ENCODE data around the gene RAVER1.
A peak's percentile ranks its signal among the peaks of the same experiment; 100 is the strongest.

Gene RAVER1

DNA sequence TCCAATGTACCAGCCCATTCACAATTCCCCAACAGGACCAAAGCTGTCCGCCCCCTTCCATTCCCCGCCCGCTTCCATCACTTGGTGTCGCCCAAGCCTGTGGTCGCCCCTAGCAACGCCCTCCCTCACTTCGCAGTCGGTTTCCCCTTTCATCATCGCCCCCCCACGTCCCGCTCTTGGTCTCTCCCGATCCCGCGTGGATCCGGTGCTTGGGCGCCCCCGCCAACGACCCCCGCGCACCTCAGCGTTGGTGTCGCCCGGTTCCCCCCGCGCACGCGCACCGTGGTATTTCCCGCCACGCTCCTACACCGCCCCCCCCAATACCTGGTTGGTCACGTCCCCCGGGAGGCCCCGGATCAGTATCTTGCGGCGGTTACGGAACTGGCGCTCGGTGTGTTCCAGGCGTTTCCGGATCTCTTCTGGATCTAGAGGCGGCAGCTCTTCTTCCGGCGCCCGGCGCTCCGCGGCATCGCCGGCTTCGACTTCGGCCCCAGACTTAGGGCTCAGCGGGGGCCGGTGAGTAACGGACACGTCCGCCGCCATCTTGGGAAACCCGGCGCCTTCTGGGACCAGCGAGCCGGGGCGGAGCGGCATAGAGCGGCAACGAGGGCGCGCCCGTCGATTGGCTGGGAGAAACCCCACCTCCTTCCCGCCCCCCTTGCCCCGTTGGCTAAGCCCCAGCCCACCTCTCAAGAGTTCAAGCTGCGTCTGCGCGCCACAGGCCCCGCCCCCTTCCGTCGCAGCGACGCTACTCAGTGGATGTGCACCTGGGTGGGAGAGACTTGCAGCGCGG is at the start of gene RAVER1 (continued):
- TF ChIP-seq, protein P1, sequence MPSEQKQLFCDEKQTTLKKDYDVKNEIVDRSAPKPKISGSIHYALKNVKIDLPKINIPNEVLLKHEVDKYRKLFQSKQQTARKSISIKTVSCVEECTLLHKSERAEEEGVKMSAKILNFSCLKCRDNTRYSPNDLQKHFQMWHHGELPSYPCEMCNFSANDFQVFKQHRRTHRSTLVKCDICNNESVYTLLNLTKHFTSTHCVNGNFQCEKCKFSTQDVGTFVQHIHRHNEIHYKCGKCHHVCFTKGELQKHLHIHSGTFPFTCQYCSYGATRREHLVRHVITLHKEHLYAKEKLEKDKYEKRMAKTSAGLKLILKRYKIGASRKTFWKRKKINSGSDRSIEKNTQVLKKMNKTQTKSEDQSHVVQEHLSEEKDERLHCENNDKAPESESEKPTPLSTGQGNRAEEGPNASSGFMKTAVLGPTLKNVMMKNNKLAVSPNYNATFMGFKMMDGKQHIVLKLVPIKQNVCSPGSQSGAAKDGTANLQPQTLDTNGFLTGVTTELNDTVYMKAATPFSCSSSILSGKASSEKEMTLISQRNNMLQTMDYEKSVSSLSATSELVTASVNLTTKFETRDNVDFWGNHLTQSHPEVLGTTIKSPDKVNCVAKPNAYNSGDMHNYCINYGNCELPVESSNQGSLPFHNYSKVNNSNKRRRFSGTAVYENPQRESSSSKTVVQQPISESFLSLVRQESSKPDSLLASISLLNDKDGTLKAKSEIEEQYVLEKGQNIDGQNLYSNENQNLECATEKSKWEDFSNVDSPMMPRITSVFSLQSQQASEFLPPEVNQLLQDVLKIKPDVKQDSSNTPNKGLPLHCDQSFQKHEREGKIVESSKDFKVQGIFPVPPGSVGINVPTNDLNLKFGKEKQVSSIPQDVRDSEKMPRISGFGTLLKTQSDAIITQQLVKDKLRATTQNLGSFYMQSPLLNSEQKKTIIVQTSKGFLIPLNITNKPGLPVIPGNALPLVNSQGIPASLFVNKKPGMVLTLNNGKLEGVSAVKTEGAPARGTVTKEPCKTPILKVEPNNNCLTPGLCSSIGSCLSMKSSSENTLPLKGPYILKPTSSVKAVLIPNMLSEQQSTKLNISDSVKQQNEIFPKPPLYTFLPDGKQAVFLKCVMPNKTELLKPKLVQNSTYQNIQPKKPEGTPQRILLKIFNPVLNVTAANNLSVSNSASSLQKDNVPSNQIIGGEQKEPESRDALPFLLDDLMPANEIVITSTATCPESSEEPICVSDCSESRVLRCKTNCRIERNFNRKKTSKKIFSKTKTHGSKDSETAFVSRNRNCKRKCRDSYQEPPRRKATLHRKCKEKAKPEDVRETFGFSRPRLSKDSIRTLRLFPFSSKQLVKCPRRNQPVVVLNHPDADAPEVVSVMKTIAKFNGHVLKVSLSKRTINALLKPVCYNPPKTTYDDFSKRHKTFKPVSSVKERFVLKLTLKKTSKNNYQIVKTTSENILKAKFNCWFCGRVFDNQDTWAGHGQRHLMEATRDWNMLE (tag by site-specific recombination; conservative IDR thresholded peaks at IDR 0.05; ENCODE audit: low read depth), result no peak
- TF ChIP-seq ZNF549 (tag by site-specific recombination; IDR thresholded peaks at IDR 0.05), result no peak
- peak; percentile 89 for TF ChIP-seq ZNF76 (tag by site-specific recombination; IDR thresholded peaks at IDR 0.05; ENCODE audit: borderline replicate concordance, low read depth)
- no peak for TF ChIP-seq ZNF48 (tag by site-specific recombination; IDR thresholded peaks at IDR 0.05)
- TF ChIP-seq, protein P2, sequence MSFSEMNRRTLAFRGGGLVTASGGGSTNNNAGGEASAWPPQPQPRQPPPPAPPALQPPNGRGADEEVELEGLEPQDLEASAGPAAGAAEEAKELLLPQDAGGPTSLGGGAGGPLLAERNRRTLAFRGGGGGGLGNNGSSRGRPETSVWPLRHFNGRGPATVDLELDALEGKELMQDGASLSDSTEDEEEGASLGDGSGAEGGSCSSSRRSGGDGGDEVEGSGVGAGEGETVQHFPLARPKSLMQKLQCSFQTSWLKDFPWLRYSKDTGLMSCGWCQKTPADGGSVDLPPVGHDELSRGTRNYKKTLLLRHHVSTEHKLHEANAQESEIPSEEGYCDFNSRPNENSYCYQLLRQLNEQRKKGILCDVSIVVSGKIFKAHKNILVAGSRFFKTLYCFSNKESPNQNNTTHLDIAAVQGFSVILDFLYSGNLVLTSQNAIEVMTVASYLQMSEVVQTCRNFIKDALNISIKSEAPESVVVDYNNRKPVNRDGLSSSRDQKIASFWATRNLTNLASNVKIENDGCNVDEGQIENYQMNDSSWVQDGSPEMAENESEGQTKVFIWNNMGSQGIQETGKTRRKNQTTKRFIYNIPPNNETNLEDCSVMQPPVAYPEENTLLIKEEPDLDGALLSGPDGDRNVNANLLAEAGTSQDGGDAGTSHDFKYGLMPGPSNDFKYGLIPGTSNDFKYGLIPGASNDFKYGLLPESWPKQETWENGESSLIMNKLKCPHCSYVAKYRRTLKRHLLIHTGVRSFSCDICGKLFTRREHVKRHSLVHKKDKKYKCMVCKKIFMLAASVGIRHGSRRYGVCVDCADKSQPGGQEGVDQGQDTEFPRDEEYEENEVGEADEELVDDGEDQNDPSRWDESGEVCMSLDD (tag by site-specific recombination; IDR thresholded peaks at IDR 0.05), result peak; percentile 96
- TF ChIP-seq MEIS1 (CRISPR knock-in tag; IDR thresholded peaks at IDR 0.05; ENCODE audit: borderline replicate concordance), result no peak
- TF ChIP-seq, protein P3, sequence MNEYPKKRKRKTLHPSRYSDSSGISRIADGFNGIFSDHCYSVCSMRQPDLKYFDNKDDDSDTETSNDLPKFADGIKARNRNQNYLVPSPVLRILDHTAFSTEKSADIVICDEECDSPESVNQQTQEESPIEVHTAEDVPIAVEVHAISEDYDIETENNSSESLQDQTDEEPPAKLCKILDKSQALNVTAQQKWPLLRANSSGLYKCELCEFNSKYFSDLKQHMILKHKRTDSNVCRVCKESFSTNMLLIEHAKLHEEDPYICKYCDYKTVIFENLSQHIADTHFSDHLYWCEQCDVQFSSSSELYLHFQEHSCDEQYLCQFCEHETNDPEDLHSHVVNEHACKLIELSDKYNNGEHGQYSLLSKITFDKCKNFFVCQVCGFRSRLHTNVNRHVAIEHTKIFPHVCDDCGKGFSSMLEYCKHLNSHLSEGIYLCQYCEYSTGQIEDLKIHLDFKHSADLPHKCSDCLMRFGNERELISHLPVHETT (tag by site-specific recombination; IDR thresholded peaks at IDR 0.05), result peak; percentile 95
- TF ChIP-seq, protein P4, sequence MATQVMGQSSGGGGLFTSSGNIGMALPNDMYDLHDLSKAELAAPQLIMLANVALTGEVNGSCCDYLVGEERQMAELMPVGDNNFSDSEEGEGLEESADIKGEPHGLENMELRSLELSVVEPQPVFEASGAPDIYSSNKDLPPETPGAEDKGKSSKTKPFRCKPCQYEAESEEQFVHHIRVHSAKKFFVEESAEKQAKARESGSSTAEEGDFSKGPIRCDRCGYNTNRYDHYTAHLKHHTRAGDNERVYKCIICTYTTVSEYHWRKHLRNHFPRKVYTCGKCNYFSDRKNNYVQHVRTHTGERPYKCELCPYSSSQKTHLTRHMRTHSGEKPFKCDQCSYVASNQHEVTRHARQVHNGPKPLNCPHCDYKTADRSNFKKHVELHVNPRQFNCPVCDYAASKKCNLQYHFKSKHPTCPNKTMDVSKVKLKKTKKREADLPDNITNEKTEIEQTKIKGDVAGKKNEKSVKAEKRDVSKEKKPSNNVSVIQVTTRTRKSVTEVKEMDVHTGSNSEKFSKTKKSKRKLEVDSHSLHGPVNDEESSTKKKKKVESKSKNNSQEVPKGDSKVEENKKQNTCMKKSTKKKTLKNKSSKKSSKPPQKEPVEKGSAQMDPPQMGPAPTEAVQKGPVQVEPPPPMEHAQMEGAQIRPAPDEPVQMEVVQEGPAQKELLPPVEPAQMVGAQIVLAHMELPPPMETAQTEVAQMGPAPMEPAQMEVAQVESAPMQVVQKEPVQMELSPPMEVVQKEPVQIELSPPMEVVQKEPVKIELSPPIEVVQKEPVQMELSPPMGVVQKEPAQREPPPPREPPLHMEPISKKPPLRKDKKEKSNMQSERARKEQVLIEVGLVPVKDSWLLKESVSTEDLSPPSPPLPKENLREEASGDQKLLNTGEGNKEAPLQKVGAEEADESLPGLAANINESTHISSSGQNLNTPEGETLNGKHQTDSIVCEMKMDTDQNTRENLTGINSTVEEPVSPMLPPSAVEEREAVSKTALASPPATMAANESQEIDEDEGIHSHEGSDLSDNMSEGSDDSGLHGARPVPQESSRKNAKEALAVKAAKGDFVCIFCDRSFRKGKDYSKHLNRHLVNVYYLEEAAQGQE (tag by site-specific recombination; IDR thresholded peaks at IDR 0.05), result peak; percentile 85; the same call in 1 of the 2 replicates
- no peak for TF ChIP-seq ZNF548 (tag by site-specific recombination; IDR thresholded peaks at IDR 0.05)
- TF ChIP-seq BCL11B (tag by site-specific recombination; IDR thresholded peaks at IDR 0.05; ENCODE audit: low read depth), result 0 out of 2 replicates have a peak, but pooled peaks have one; percentile 27
- TF ChIP-seq ZNF37A (tag by site-specific recombination; IDR thresholded peaks at IDR 0.05), result no peak
- TF ChIP-seq, protein P5, sequence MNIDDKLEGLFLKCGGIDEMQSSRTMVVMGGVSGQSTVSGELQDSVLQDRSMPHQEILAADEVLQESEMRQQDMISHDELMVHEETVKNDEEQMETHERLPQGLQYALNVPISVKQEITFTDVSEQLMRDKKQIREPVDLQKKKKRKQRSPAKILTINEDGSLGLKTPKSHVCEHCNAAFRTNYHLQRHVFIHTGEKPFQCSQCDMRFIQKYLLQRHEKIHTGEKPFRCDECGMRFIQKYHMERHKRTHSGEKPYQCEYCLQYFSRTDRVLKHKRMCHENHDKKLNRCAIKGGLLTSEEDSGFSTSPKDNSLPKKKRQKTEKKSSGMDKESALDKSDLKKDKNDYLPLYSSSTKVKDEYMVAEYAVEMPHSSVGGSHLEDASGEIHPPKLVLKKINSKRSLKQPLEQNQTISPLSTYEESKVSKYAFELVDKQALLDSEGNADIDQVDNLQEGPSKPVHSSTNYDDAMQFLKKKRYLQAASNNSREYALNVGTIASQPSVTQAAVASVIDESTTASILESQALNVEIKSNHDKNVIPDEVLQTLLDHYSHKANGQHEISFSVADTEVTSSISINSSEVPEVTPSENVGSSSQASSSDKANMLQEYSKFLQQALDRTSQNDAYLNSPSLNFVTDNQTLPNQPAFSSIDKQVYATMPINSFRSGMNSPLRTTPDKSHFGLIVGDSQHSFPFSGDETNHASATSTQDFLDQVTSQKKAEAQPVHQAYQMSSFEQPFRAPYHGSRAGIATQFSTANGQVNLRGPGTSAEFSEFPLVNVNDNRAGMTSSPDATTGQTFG (tag by site-specific recombination; IDR thresholded peaks at IDR 0.05; ENCODE audit: borderline replicate concordance), result no peak
- TF ChIP-seq, protein P6, sequence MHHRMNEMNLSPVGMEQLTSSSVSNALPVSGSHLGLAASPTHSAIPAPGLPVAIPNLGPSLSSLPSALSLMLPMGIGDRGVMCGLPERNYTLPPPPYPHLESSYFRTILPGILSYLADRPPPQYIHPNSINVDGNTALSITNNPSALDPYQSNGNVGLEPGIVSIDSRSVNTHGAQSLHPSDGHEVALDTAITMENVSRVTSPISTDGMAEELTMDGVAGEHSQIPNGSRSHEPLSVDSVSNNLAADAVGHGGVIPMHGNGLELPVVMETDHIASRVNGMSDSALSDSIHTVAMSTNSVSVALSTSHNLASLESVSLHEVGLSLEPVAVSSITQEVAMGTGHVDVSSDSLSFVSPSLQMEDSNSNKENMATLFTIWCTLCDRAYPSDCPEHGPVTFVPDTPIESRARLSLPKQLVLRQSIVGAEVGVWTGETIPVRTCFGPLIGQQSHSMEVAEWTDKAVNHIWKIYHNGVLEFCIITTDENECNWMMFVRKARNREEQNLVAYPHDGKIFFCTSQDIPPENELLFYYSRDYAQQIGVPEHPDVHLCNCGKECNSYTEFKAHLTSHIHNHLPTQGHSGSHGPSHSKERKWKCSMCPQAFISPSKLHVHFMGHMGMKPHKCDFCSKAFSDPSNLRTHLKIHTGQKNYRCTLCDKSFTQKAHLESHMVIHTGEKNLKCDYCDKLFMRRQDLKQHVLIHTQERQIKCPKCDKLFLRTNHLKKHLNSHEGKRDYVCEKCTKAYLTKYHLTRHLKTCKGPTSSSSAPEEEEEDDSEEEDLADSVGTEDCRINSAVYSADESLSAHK (tag by site-specific recombination; IDR thresholded peaks at IDR 0.05), result 0 out of 2 replicates have a peak, but pooled peaks have one; percentile 46
- TF ChIP-seq, protein P7, sequence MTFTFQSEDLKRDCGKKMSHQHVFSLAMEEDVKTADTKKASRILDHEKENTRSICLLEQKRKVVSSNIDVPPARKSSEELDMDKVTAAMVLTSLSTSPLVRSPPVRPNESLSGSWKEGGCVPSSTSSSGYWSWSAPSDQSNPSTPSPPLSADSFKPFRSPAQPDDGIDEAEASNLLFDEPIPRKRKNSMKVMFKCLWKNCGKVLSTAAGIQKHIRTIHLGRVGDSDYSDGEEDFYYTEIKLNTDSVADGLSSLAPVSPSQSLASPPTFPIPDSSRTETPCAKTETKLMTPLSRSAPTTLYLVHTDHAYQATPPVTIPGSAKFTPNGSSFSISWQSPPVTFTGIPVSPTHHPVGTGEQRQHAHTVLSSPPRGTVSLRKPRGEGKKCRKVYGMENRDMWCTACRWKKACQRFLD (tag by site-specific recombination; IDR thresholded peaks at IDR 0.05), result 0 out of 2 replicates have a peak, but pooled peaks have one; percentile 61
- peak; percentile 92 for TF ChIP-seq ZNF600 (tag by site-specific recombination; IDR thresholded peaks at IDR 0.05)
- no peak for TF ChIP-seq ZNF473 (tag by site-specific recombination; IDR thresholded peaks at IDR 0.05)
- TF ChIP-seq ZFP69B (tag by site-specific recombination; IDR thresholded peaks at IDR 0.05), result peak; percentile 86
- TF ChIP-seq ZNF677 (tag by site-specific recombination; IDR thresholded peaks at IDR 0.05), result no peak

Data from HEK293 (cell line).